ENCODE measurements around the gene RPL7A. TPM values are rescaled to one million over a fixed set of nuclear protein-coding genes. Genes with fewer than 3 reads are reported as not detected.

RPL7A gene
- total RNA-seq, 4 donors from 2014 or later: 1,813 to 2,244 (median 1,961) TPM

DNA sequence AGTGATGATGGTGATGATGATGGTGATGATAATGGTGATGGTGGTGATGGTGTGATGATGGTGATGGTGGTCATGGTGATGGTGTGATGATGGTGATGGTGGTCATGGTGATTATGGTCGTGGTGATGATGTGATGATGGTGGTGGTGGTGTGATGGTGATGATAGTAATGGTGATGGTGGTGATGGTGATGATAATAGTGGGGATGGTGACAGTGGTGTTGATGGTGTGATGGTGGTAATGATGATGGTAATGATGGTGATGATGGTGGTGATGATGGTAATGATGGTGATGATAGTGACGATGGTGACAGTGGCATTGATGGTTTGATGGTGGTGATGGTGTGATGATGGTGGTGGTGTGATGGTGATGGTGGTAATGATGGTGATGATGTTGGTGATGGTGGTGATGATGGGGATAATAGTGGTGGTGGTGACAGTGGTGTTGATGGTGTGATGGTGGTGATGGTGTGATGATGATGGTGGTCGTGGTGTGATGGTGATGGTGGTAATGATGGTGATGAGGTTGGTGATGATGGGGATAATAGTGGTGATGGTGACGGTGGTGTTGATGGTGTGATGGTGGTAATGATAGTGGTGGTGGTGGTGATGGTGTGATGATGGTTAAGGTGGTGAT is 34.6 kb downstream of the RPL7A start:
- TF ChIP-seq, protein P1, sequence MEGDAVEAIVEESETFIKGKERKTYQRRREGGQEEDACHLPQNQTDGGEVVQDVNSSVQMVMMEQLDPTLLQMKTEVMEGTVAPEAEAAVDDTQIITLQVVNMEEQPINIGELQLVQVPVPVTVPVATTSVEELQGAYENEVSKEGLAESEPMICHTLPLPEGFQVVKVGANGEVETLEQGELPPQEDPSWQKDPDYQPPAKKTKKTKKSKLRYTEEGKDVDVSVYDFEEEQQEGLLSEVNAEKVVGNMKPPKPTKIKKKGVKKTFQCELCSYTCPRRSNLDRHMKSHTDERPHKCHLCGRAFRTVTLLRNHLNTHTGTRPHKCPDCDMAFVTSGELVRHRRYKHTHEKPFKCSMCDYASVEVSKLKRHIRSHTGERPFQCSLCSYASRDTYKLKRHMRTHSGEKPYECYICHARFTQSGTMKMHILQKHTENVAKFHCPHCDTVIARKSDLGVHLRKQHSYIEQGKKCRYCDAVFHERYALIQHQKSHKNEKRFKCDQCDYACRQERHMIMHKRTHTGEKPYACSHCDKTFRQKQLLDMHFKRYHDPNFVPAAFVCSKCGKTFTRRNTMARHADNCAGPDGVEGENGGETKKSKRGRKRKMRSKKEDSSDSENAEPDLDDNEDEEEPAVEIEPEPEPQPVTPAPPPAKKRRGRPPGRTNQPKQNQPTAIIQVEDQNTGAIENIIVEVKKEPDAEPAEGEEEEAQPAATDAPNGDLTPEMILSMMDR (IDR thresholded peaks at IDR 0.05): no peak
- DNase-seq (ENCODE audit: low spot score) (no peak), ATAC-seq (ENCODE audit: low FRiP score) (no peak)

DNA sequence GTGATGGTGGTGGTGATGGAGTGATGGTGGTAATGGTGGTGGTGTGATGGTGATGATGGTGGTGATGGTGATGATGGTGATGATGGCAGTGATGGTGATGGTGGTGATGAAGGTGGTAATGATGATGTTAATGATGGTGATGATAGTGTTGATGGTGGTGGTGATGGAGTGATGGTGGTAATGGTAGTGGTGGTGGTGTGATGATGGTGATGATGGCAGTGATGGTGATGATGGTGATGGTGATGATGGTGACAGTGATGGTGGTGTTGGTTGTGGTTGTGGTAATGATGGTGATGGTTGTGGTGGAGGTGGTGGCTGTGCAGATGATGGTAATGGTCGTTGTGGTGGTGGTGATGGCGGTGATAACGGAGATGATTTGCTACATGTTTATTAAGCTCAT is 35.4 kb downstream of the RPL7A start:
- DNase-seq (ENCODE audit: low spot score) (no peak), ATAC-seq (ENCODE audit: low FRiP score) (no peak)
- TF ChIP-seq, protein P1 (IDR thresholded peaks at IDR 0.05): no peak

DNA sequence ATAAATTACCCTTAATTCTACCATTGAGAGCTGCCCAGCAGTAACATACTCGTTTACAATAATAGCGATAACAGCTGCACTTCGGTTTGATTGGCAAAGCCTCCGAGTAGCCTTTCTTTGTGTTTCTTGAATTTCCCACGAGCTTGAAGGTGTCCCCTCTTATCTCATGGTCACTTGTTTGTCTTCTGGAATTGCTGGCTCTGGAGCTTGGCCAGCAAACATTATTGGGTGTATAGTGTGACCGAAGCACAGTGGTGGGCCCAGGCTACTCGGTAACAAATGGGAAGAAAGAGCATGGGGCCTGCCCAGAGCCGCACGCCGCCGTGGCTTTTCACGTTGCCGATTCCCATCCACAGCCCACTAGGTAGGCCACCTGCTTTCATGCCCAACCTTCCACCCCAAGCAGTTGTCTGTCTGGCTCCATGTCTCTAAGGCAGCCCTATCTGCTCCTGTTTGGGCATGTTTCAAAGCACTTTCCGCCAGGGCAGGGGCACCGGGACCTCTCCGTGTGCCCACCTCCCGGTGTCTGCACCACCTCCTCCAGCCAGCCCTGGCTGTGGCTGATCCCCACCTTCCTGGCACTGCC is 36.8 kb downstream of the RPL7A start:
- no peak for ATAC-seq (ENCODE audit: low FRiP score)
- TF ChIP-seq, protein P1 (IDR thresholded peaks at IDR 0.05): no peak
- DNase-seq (ENCODE audit: low spot score): no peak

DNA sequence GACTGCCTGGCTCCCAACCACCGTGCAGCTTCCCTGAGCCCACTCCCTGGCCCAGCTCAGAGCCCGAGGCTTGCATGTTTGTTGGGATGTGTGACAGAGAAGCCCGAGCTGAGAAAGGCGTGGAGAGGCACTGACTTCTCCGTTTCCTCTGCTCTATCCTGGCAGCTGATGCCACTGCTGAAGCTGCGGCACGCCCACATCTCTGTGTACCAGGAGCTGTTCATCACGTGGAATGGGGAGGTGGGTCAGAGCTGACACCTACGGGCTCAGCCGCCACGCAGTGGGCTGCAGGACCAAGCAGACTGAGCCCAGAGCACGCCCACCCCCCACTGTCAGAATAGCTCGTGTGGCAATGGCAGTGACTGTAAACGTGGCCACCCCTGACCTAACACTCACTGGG is 37.4 kb downstream of the RPL7A start:
- TF ChIP-seq, protein P1 (IDR thresholded peaks at IDR 0.05): no peak
- DNase-seq (ENCODE audit: low spot score): no peak
- ATAC-seq (ENCODE audit: low FRiP score): no peak

DNA sequence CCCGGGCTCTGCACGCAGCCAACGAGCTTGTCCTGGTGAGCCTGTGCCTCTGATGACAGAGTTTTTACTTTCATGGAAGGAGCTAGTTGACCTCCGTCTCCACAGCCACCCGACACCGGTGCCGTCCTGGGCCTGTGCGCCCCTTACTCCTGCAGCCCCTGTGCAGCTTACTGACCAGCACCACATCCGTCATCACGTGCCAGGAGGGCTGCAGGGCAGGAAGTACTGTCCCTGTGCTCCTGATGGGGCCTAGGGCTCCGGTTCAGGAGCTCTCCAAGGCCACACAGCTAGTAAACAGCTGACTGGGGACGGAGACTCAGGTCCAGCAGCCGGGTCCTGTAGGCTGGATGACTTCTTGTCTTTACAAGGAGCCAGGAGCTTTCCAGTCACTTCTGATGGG is 38.3 kb downstream of the RPL7A start:
- TF ChIP-seq, protein P1 (IDR thresholded peaks at IDR 0.05): no peak
- ATAC-seq (ENCODE audit: low FRiP score) (no peak), DNase-seq (ENCODE audit: low spot score) (no peak)

DNA sequence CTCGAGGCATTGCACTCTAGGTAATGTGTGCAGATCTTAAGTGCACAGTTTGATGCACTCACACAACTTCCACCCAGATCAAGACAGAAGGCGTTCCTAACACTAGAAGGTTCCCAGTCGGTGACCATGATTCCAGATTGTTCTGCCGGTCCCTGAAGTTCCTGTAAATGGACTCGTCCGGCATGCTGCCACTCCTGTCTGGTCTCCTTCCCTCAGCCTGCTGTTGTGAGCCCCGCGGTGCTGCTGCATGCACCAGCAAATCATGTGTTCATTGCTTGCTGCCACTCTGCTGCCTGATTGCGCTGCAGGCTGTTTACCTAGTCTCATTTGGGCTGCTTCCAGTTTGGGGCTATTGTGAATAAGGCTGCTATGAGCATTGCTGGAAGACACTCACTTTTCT is 39.7 kb downstream of the RPL7A start:
- DNase-seq (ENCODE audit: low spot score): no peak
- TF ChIP-seq, protein P1 (IDR thresholded peaks at IDR 0.05): no peak
- no peak for ATAC-seq (ENCODE audit: low FRiP score)

DNA sequence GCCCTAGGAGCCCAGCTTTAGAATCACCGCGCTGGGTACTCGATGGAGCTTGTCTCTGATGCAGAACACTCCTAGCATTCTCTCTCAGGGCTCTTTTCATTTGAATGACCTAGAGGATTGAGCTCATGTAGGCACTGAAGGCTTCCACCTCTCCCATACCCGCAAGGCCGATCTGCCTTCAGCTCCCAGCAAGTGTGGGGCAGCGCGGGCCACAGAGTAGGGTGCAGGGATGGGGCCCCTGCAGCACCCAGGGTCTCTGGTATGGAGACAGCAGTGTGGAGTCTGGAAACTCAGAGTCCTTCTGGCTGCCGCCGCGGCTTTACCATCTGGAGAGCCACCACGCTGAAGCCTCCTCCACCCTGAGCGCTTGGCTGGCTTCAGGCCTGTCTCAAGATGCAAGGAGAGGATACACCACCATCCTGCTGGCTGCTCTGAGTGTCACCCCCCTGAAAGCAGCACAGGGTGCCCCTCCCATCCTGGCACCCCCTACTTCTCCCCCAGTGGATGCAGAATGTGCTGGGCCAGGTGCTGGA is 41.1 kb downstream of the RPL7A start:
- DNase-seq (ENCODE audit: low spot score) (no peak), ATAC-seq (ENCODE audit: low FRiP score) (no peak)
- TF ChIP-seq, protein P1 (IDR thresholded peaks at IDR 0.05): no peak
